Upper lobe of right lung (tissue), 1 donor: ENCODE data around the gene BLNK. TPM values are rescaled to one million over a fixed set of nuclear protein-coding genes. Genes with fewer than 3 reads are reported as not detected.
A peak's percentile ranks its signal among the peaks of the same experiment; 100 is the strongest.

Source experiments
- ATAC-seq: fragments of 200-7000 bp; cut with Tn5 transposase; one replicate; pipeline ENCODE4 v1.9.1; 2020; ENCODE audit warnings: mild to moderate bottlenecking, moderate library complexity
- DNase-seq: peaks from one replicate; pipeline ENCODE4 v3.0.0-alpha.2; 2020
- H3K27ac ChIP-seq: fragments of 200-600 bp; one replicate; pipeline ENCODE4 v1.8.0; 2022
- H3K27me3 ChIP-seq: fragments of 200-600 bp; one replicate; pipeline ENCODE4 v1.8.0; 2022; ENCODE audit warnings: mild to moderate bottlenecking
- H3K36me3 ChIP-seq: fragments of 200-600 bp; one replicate; pipeline ENCODE4 v1.8.0; 2022
- H3K4me1 ChIP-seq: fragments of 200-600 bp; one replicate; pipeline ENCODE4 v1.8.0; 2022
- H3K4me3 ChIP-seq: fragments of 200-600 bp; one replicate; pipeline ENCODE4 v1.8.0; 2022; ENCODE audit warnings: mild to moderate bottlenecking
- H3K9me3 ChIP-seq: fragments of 200-600 bp; one replicate; pipeline ENCODE4 v1.8.0; 2022
- intact Hi-C: fragments of 100-400 bp; cut with DNase I; formaldehyde crosslinking; loops from one replicate; pipeline ENCODE4 v1.11.0; 2022
- total RNA-seq: library from RNA; stranded (reverse); fragmentation: NEBNext Ultra II Directional; extraction: Animal tissue kit (Norgen Biotek cat#: 25700); gene quantifications from one replicate; pipeline ENCODE4 v1.2.1, GENCODE V29; 2021
- TF ChIP-seq, protein P1 (sequence below): fragments of 200-600 bp; IDR thresholded peaks from one replicate; pipeline ENCODE4 v1.8.0; 2022; ENCODE audit warnings: antibody characterized with exemption
- donor health status: DM: no; HTN: yes; CAD: no; lungs with severe emphysema.

Gene BLNK
- total RNA-seq, 1 donor from 2014 or later, result 8.8 TPM

DNA sequence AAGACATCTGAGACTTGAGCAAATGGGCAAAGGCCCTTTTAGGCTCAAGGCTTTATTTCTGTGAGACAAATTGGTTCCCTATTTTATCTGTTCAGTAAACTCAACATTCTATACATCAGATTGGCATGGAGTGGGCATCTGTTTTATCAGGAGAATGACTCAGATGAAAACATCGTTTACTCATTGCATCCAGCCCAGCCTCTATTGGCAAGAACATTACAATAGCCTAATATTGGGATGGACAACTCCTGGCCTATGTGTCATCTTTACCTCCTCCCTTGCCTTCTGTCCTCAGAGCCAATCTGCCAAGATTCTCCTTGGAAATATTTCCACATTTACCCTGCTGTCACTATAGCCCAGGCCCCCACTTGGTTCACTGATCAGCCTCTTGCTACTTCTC lies 5.5 kb upstream of the BLNK start:
- TF ChIP-seq, protein P1, sequence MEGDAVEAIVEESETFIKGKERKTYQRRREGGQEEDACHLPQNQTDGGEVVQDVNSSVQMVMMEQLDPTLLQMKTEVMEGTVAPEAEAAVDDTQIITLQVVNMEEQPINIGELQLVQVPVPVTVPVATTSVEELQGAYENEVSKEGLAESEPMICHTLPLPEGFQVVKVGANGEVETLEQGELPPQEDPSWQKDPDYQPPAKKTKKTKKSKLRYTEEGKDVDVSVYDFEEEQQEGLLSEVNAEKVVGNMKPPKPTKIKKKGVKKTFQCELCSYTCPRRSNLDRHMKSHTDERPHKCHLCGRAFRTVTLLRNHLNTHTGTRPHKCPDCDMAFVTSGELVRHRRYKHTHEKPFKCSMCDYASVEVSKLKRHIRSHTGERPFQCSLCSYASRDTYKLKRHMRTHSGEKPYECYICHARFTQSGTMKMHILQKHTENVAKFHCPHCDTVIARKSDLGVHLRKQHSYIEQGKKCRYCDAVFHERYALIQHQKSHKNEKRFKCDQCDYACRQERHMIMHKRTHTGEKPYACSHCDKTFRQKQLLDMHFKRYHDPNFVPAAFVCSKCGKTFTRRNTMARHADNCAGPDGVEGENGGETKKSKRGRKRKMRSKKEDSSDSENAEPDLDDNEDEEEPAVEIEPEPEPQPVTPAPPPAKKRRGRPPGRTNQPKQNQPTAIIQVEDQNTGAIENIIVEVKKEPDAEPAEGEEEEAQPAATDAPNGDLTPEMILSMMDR, result no peak
- intact Hi-C loops, result no loop called here
- no peak overlapping the region for H3K27ac ChIP-seq

DNA sequence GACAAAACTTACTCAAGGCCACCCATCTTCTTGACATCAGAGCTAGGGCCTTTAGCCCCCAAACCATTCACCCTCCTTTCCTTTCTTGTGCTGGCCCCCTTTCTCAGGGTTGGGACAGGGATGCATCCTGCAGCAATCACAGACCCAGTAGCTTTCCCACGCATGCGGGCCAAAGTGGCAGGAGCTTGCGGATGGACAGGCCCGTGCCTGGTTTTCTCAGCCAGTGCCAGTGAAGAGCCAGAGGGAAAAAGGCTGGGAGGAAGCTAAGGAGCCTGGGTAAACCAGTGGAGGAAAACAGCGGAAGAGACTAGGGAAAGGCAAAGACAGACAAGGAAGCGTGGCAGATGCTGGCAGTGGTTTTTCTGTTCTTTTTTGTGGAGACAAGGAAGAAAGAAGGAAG lies 5.1 kb upstream of the BLNK start:
- intact Hi-C loops, result no loop called here
- no peak overlapping the region for H3K27ac ChIP-seq
- H3K27me3 ChIP-seq, result no peaks in the 10 kb centered on the region
- no peak overlapping the region for H3K4me3 ChIP-seq
- H3K4me1 ChIP-seq, result peaks cover 26% of the 10 kb centered on the region
- no peaks in the 10 kb centered on the region for H3K9me3 ChIP-seq
- DNase-seq (no peak), ATAC-seq (no peak)
- no peaks in the 10 kb centered on the region for H3K36me3 ChIP-seq
- TF ChIP-seq, protein P1, result no peak

More for the DNA sequence above, 5.5 kb upstream of the BLNK start:
- ATAC-seq, result no peak
- Histone ChIP-seq H3K4me1 (peaks cover 23% of the 10 kb centered on the region), H3K4me3 (no peak overlapping the region), H3K9me3 (no peaks in the 10 kb centered on the region), H3K36me3 (no peaks in the 10 kb centered on the region), H3K27me3 (no peaks in the 10 kb centered on the region)
- no peak for DNase-seq

DNA sequence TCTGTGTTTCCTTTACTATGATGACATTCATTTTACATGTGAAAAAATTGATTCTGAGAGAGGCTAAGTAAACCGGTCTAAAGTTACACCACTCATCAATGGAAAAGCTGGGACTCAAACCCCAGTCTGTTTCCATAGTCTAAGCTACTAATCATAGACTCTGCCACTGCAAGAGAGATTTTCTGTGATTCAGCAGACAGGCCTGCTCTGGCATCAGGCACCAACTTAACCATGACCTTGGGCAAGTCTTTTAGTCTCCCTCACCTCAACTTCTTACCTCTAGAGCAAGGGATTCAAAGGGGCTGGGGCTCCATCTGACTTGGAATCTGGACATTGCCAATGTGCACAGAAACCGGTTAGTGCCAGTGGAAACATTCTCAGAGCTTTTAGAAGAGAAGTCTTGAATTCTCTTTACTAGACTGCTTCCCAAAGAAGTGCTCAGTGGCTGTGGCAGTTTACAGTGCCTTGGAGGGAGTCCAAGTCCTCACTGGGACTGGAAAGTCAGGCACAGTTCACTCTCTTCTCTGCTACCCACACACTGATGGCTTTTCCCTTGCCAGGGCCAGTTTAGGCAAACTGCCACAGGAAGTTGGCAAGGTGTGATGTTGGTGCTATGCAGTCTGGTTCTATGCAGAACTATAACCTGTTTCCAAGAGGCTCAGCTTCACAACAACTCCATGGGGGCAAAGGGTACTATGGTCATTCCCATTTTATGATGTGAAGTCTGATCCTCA lies 4.5 kb upstream of the BLNK start:
- Histone ChIP-seq H3K36me3 (no peaks in the 10 kb centered on the region), H3K27me3 (no peaks in the 10 kb centered on the region), H3K27ac (no peak overlapping the region), H3K4me3 (no peak overlapping the region), H3K4me1 (peaks cover 30% of the 10 kb centered on the region), H3K9me3 (no peaks in the 10 kb centered on the region)
- DNase-seq, result no peak
- TF ChIP-seq, protein P1, result no peak
- peak; percentile 23 for ATAC-seq
- intact Hi-C loops, result no loop called here

DNA sequence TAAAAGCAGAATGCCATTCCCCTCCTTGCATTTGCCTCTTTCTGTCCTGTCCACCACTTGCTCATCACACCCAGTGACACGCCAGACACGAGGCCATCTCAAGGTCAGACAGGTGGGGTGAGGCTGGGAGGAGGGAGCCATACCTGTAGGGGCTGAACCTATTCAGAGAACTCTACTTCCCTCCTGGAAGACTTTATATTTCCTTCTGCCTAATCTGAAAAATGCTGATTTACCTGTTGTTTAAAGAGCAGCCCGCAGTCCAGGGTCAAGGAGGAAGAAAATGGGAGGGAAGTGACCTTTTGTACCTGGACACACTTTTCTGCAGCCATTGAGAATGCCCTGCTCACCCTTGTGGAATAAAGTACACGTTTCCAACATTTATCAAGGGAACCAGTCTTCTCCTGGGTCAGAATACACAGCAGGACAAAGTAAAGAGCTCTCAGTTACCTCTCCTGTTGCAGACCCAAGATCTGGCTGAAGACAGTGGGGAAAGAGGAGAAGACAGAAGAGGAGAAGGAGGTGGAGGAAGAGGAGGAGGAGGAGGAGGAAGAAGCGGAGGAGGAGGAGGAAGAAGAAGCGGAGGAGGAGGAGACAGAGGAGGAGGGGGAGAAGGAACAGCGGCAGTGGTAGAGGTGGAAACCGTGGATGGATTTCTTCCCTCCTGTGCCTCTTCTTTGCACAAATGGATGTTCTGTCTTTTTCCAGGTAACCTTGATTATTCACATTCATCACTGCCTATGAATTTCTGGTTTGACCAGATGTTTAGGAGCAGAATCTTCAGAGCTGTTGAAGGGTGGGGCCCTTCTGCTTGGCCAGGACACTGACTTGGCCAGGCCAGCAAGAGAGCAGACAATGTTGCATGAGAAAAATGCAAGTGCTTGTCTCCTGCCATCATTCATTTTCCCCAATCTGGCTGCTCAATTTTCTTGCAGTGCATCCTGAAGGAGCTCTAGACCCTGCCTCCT lies 1.2 kb upstream of the BLNK start:
- DNase-seq (no peak), ATAC-seq (peak; percentile 5)
- intact Hi-C loops, result no loop called here
- TF ChIP-seq, protein P1, result no peak
- H3K4me1 ChIP-seq, result peaks cover 37% of the 10 kb centered on the region
- no peaks in the 10 kb centered on the region for H3K27me3 ChIP-seq
- peak overlapping the region; percentile 83 for H3K27ac ChIP-seq
- H3K36me3 ChIP-seq, result no peaks in the 10 kb centered on the region
- H3K4me3 ChIP-seq, result no peak overlapping the region
- no peaks in the 10 kb centered on the region for H3K9me3 ChIP-seq

DNA sequence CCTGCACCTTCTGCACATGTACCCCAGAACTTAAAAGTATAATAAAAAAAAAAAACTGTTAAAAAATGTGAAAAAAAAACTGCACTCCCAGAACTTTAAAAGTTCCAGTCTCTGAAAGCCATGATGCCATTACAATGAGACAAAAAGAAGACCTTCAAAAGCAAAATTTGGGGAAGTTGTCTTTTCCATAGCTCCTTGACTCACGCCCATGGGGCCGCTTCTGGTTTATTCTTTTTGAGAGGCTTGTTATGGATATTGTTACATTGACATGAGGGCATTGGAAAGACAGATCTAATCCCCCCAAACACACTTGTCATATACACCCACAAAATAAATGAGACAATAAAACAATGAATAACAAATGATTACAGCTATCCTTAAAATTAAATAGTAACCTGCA lies 798 bp downstream of the BLNK start:
- TF ChIP-seq, protein P1, result no peak
- no peak for DNase-seq
- peak overlapping the region; percentile 83 for H3K27ac ChIP-seq

More for the DNA sequence above, 798 bp downstream of the BLNK start:
- no peaks in the 10 kb centered on the region for H3K27me3 ChIP-seq
- ATAC-seq, result no peak
- no peaks in the 10 kb centered on the region for H3K36me3 ChIP-seq
- peak overlapping the region; percentile 41 for H3K4me3 ChIP-seq
- peaks cover 31% of the 10 kb centered on the region for H3K4me1 ChIP-seq
- no peaks in the 10 kb centered on the region for H3K9me3 ChIP-seq
- intact Hi-C loops, result no loop called here
